Mammary epithelial cell (primary cell): ENCODE measurements around the gene NOL3.

Experiments
- CTCF ChIP-seq, 2 donors: IDR thresholded peaks in 1 of 2; conservative IDR thresholded peaks in 1 of 2; 2 replicates each; pipeline ENCODE4 v1.5.1; 2011 to 2012; ENCODE audit warnings: inconsistent platforms in 2 of 2, low read length in 2 of 2, mild to moderate bottlenecking in 2 of 2, control low read depth in 1 of 2, low read depth in 1 of 2; ENCODE audit not compliant: insufficient read depth in 1 of 2; ENCODE audit errors: extremely low read depth in 1 of 2
- EZH2 ChIP-seq: IDR thresholded peaks from 2 replicates; pipeline ENCODE4 v1.6.1; 2012; ENCODE audit warnings: low read length, inconsistent platforms, borderline replicate concordance

- TF ChIP-seq CTCF (conservative IDR thresholded peaks at IDR 0.05 in 1 of 2, IDR thresholded peaks at IDR 0.05 in 1 of 2; ENCODE audit: extremely low read depth in 1 of 2, insufficient read depth in 1 of 2, low read depth in 1 of 2, low read length in 2 of 2) = no peak
- no peak for TF ChIP-seq EZH2
Observed at GRCh38 chr16:67207249-67208091, 37.1 kb downstream of the NOL3 start.
